T1000 (cell line): ENCODE results near the gene OR52E8.
A peak's percentile ranks its signal among the peaks of the same experiment; 100 is the strongest.

Experiments
- DNase-seq: peaks from one replicate; lab custom pipeline; 2025; ENCODE audit warnings: mixed read lengths; lab: John Stamatoyannopoulos, UW

OR52E8 gene

DNA sequence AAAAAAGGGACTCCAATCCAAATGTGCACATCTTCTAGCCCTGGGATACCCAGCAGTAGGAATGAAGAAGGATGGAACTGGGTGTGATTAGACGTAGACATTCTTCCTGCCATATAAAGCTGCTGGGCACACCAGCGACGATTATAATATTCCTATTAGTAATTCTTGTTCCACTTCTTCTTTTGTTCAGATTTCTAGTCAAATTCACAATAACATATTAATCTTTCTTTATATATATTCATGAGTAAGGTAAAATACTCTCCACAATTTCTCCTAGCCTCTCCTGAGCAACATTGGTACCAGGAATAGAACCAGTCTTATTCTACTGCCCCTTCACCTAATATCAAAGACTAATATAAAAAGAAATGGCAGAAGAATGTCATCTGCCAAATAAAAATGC lies at the start of gene OR52E8:
Gene OR52E8, minus strand, starts transcription at position 101 of the 400 bp plus-strand sequence. Its CDS starts 0 bp downstream, at position 101.
- DNase-seq = no peak

DNA sequence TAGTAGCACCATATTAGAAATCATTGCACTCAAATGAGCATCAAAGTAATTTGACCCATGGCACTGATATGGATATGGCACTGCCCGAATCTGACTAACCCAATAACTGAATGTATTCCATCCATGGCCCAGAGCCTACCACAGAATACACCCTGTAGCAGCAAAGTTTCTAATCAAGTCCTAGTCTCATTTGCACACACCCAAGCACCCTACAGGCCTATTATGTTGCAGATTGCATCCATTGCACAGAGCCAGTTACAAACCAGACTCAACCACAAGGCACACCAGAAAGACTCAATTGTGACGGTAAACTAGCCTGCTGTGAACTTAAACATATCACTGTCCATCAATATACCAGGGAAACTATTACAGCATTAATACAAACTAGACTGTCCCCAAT lies 42.0 kb upstream of the OR52E8 start:
- DNase-seq = no peak

DNA sequence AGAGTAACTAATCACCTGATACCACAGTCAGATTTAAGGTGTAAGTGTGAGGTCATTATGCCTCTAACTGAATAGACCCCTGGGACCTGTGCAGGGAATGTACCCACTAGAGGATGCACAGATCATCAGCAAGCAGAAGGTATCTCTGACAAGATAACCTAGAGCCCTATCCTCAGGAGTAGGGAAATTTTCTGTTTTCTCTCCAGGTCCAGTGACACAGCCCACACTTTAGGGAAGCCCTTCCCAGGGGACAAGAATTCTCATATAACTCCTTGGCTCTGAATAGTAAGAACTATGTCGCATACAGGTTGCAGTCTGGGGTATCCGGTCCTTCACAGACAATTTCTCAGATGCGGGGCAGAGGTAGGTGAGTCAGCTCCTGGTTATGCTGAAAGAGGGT lies 35.4 kb upstream of the OR52E8 start, which contains the start of gene OR52E5:
Gene OR52E5, plus strand, starts transcription at position 301 of the 400 bp plus-strand sequence. CDS start 7,569 bp downstream, outside the sequence.
- no peak for DNase-seq

DNA sequence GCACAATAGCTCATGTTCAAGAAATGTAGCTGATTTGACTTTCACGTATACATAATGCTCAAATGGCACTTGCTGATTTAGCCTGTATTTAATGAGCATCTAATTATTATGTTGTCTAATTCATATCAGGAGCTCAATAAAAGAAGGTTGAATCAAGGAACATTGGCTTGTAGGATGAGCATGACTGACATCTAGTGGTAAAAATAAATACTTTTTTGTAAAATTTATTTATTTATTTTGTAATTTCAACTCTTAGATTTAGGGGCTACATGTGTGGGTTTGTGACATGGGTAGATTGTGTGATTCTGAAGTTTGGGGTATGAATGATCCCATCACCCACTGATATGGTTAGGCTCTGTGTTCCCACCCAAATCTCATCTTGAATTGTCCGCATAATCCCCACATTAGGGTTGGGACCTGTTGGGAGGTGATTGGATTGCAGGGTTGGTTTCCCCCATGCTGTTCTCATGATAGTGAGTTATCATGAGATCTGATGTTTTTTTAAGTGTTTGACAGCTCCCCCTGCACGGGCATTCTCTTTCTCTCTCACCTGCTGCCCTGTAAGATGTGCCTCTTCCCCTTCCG lies 33.8 kb upstream of the OR52E8 start:
- DNase-seq = no peak

DNA sequence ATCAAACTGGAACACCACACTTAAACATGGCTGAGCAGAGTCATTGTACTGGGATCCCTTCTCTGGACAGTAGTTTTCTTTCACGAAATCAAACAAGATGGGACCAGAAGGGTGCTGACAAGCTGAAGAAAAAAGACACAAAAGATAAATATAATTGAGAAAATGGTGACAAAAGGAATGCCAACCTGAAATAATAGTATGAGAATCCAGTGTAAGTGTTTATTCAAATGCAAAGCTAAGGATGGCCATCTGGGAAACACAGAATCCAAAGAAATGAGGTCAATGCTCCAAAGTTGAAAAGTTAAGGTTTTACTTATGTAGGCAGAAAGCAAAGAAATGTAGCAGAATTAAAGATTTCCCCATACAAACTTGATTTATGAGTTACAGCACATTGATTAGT lies 30.2 kb upstream of the OR52E8 start:
- no peak for DNase-seq

DNA sequence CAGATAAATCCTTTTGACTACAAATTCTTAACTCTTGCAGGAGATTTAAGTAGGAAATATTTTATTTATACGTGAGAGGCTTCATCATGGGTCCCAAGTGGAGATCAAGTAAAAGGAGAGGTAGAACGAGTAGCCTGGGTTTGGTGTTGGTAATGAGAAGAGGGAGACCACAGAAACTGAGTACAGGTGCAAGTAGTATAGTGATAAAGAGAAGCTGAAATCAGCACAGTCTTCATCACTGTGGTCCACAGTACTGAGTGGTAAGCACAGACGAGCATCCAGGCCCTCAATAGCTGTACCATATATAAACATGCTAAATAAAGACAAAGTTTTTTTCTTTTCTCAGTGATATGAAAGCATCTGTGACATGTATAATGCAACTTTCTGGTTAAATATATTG lies 29.7 kb upstream of the OR52E8 start:
- no peak for DNase-seq

DNA sequence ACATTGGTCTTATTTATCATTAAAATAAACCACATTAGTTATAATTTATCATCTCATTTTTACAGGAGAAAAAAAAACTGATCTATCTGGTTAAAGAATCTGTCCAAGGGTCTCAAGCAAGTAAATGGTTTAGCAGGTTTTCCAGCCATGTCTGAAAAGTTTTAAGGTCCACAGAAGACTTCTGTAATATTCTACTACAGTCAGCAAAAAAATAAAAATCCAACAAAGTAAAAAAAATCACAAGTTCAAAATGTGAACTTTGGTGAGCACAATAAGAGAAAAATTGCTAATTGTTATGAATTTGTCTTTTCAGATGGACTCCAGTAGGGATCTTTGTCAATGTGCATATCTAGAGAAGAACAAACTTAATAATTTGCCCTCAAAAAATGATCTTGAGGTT lies 24.3 kb upstream of the OR52E8 start:
- DNase-seq = no peak

DNA sequence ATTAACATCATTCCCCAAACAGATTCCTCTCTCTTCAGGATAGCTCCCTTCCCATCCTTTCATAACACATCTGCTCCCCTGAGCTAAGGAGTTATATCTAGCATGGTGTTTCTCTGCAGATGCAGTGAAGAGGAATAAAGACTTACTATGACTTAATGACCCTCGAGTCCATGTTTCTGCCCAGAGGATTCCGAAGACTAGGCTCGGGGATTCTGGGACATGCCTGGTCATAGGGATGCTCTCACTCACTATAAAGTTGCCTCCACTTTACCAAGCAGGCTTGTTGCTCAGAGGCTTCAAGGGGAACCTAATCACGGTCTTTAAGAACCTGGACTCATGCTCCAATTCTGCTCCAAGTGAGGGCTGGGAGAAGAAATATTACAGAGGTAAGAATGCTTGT lies 22.8 kb upstream of the OR52E8 start, which contains the start of gene OR52E4:
Gene OR52E4, plus strand, starts transcription at position 301 of the 400 bp plus-strand sequence. CDS start 3,664 bp downstream, outside the sequence.
- DNase-seq = no peak

DNA sequence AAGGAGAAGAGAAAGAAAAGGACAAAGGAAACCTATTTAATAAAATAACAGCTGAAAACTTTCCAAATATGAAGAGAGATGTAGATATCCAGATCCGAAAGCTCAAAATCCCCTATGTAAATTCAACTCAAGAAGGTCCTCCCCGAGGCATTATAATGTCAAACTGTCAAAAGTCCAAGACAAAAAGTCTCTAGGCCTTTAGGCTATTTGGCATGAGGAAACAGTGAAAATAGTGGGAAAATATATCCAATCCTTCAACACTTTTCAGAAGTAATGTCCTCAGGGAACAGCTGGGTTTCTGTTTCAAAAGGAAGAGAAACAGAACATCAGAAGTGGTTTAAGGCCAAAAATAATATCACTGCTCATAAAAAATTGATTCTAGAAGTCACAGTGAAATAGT lies 21.1 kb upstream of the OR52E8 start:
- no peak for DNase-seq

DNA sequence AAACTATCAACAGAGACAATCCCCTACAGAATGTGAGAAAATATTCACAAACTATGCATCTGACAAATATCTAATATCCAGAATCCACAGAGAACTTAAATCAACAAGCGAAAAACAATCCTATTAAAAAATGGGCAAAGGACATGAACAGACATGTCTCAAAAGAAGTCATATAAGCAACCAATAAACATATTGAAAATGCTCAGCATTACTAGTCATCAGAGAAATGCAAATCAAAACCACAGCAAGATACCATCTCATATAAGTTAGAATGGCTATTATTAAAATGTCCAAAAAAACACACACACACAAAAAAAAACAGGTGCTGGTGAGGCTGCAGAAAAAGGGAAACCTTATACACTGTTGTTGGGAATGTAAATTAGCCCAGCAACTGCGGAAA lies 8.3 kb upstream of the OR52E8 start:
- no peak for DNase-seq

DNA sequence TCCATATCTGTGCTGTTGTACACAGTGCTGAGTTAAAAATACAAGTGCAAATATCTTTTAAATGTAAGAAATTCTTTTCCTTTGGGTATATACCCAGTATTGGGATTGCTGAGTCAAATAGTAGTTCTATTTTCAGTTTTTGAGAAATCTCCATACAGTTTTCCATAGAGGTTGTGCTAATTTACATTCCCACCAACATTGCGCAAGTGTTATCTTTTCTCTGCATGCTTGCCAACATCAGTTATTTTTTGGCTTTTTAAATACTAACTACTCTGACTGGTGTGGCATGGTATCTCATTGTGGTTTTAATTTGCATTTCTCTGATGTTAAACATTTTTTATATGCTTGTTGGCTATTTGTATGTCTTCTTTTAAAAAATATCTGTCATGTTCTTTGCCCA lies 6.5 kb downstream of the OR52E8 start:
- no peak for DNase-seq

DNA sequence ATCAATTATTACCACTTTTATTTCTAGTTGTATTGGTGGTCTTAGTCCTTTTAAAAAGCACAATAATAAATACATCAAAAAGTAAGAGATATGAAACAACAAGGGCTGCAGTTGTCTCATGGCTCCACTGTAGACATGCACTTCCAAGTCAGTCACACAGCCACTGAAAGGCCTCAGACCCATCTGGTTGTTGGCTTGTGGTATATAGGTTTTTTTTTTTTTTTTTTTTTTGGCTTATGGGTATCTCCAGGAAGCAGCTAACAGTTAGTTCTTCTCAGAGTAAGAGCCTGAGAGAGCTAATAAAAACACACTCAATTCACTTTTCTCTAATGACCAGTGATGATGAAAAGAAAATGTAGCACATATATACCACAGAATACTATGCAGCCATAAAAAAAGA lies 9.8 kb downstream of the OR52E8 start:
- no peak for DNase-seq

DNA sequence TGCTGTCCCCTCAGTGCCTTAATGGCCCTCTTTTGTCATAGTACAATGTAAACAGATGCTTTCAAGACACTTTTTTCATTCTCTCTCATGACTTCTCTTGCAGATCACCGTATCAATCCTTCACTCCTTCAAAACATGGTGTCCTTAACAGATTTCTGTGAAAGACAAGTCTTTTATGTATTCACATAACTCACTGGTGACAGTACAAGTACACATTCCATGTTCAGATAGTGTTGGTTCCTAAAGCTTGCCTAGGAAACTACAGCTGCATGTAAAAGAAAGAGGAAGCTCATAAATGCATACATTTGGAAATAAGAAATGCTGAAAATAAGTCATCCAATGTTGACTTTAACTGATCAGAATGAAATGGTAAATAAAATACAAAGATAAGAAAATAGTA lies 10.8 kb downstream of the OR52E8 start:
- no peak for DNase-seq

DNA sequence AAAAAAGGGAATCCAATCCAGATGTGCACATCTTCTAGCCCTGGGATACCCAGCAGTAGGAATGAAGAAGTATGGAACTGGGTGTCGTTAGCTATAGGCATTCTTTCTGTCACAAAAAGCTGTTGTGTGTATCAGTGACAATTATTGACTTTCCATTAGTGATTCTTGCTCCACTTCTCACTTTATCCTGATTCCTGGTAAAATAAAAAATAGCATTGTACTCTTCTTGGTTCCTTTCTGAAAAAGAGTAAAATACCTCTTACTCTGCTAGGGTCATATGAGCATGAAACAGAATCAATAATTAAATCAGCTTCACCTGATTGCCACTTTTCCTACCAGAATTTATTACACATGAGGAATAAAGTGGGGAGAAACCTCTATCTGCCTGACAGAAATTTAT lies 15.7 kb downstream of the OR52E8 start, which contains the start of gene OR52E6:
Gene OR52E6, minus strand, starts transcription at position 101 of the 400 bp plus-strand sequence. Its CDS starts 0 bp downstream, at position 101.
- DNase-seq = no peak

DNA sequence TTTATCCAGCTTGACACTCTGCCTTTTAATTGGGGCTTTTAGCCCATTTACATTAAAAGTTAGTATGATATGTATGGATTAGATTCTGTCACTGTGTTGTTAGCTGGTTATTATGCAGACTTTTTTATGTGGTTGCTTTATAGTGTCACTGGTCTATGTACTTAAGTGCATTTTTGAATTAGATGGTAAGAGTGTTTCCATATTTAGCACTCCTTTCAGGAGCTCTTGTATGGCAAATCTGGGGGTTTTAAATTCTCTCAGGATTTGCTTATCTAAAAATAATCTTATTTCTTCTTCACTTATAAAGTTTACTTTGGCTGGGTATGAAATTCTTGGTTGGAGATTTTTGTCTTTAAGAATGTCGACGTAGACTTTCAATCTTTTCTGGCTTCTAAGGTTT lies 19.8 kb downstream of the OR52E8 start:
- no peak for DNase-seq

DNA sequence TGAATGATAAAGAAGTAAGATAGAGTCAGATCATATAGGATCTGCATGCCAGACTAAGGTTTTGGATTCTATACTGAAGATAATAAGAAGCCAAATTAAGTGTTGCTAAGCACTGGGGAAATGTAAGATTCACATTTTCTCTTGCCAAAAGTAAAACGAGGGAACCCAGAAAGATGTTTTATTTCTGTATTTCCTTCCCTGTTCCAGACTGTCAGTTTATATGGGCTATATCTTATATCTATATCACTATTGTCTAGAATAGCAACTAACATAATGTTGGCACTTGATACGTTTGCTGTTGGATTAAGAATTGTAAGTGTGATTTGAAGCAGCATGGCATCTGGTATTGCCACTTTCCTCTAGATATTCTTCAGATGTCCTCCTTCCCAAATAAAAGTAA lies 24.0 kb downstream of the OR52E8 start:
- no peak for DNase-seq

DNA sequence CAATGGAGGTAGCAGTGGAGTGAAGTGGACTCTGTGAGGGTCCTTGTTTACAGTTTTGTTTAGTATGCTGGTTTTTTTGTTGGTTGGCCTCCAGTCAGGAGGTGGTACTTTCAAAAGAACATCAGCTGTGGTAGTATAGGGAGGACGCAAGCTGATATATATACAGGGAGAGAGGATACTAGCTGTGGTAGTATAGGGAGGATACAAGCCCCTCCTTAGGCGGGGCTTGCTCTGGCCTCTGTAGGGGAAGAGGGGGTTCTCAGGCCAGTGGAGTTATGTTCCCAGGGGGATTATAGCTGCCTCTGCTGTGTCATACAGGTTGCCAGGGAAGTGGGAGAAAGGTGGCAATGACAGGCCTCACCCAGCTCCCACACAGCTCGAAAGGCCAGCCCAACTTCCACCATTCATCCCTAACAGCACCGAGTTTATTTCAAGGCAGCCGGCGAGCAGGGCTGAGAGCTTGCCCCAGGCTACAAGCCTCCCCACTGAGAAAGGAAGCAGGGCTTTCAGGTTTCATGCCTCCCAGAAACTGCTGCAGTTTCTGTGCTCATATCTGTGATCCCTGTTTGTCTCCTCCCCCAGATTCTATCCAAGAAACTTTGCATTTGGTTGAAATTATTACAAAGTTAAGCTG lies 26.2 kb downstream of the OR52E8 start:
- no peak for DNase-seq

DNA sequence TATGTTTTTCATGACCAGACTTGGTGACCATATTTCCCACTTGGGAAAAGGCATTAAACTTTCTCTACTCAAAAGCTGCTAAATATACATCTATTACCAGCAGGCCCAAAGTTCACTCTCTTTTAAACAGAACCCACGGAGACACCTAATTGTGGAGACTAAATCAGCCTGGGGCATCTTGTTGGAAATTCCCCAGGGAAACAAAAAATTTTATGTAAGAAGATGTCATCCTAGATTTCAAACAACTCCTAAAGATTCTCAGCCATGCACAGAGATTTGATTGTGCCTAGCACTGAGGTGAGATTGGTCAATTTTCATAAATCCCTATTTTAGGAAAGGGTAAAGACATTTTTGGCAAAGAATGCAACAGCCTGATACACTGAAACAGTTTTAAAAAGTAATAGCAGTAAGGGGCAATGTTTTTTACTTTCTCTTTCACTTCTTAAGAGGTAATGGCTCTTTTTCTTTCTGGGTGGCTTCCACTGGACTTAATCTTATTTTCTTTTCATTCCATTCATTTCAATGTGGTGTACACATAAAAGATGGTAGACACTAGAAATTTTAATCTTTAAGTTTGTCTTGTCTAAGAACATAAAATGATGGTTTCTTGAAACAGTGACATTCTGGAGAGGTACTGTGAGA lies 39.1 kb downstream of the OR52E8 start:
- no peak for DNase-seq

DNA sequence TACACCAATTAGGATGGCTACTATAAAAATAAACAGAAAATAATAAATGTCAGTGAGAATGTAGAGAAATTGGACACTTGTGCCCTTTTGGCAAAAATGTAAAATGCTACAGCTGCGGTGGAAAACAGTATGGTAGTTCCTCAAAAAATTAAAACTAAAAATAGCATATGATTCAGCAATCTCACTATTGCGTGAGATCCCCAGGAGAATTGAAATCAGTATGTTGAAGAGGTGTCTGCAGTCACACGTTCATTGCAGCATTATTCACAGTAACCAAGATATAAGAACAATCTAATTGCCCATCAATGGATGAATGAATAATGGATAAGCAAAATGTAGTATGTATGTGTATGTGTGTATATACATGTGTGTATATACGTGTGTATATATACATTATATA lies 42.0 kb downstream of the OR52E8 start:
- DNase-seq = no peak

DNA sequence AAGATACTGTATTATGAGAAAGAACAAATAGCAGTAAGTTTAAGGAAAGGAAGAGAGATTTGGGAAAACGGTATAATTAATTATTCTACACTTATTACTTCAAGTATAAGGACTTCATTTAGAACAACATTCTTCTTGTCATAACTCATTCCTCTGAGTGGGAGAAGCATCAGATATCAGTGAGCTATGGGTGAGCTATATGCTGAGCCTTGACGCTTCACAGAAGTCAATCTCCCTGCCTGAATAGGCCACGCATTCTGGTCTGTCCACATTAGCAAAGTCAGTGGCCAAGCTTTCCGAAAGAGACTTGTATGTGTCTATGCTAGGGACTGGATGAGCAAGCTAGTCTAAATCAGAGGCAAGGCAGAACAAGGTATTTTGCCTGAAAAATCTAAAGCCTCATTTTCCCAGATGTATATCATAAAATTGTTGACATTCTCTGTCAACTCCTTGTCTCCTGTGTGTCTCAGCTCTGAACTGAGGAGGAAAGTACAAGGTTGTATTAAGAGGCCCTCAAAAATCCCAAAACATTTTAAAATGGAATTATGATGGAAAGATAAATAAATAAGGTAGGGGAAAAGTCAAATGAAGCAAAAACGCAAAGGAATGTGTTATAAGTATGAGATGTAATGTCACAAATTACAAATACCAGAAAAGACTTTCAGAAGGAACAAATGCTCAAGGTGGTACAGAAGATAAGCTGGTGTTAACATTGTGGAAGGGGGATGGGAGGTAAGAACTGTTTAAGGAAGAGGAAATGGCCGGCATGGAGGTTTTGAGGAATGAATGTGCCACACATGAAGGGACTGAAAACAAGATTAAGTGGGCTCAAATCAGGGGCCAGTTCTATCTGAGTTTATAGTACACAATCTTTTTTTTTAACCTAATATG lies 47.3 kb downstream of the OR52E8 start:
- no peak for DNase-seq

DNA sequence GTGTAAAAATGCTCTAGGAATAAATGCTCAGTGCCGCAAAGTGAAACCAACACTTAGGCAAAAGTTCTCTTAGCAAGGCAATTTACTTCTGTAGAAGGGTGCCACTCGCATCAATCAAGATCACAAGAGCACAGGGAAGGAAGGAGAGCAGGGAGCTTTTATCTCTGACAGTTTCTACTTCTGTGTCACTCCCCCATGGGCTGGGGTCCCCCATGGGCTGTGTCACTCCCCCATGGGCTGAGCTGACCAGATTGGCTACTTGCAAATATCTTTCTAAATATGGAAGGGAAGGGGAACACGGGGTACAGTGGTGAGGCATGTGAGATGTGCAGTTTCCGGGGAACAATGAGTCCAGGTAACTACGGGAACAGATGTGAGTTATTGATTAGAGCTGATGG lies 48.4 kb downstream of the OR52E8 start:
- no peak for DNase-seq

DNA sequence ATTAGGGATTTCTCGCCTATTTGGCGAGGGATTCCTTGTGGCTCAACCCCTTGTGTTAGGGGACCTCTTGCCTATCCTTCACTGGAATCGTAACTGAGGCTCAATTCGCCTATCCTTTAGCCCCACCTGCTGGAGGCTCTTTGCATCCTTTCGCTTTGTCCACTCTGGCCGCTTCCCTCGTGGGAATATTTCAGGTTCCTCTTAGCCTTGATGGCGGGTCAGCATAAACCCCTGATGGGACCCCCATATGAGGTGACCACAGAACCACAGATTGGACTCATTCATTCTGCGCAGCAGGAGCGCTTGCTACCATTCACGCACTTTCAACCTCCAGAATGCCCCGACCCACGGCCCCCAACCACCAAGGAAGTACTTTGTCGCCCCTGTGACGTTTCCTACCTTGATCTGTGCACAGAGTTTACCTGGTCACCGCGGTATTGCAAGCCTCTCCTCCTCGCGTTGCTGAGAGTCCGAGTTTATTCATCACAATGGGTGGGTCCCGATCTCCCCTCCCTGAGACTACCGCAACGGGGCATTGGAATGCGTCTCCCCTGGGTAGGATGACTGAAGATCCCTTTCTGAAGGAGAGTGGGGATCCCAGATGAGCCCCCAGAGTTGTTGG lies 48.9 kb downstream of the OR52E8 start, which contains the start of gene OR52N2:
Gene OR52N2, plus strand, starts transcription at position 425 of the 622 bp plus-strand sequence. CDS start 11,412 bp downstream, outside the sequence.
- DNase-seq = peak; percentile 57
